WI38 (cell line): Measurements from ENCODE around the gene STARD3NL.
"Not testable (repeated sequence)": the region's sequence is repeated elsewhere in the genome, so short reads cannot be mapped to it uniquely, and the experiment has no call there.

Experiments used
- H3K4me3 ChIP-seq: 2 replicates; pipeline ENCODE4 v1.5.1; 2011; ENCODE audit warnings: low read depth, mild to moderate bottlenecking, control low read depth, low read length
- TF ChIP-seq, protein P1 (sequence below): IDR thresholded peaks from 2 replicates; pipeline ENCODE4 v1.5.1; 2012; ENCODE audit warnings: low read depth, mild to moderate bottlenecking, control low read depth, low read length

STARD3NL gene

DNA sequence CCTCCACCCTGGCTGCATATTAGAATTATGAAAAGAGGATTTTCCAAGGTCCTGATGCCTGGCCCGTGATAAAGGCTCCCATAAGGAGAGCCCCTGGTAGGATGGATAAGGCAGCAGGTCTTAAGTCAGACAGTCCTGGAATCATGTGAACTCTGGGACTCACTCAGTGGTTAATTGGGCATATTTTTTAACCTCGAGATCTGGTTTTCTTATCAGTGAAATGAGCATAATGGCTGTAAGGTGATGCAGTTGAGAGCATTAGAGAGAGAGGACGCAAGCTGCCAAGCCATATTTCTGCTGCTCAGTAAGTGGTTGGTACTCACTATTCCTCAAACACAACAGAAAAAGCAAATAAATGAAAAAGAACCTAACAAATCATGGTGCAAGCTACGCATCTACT lies 57.6 kb downstream of the STARD3NL start:
- TF ChIP-seq, protein P1, sequence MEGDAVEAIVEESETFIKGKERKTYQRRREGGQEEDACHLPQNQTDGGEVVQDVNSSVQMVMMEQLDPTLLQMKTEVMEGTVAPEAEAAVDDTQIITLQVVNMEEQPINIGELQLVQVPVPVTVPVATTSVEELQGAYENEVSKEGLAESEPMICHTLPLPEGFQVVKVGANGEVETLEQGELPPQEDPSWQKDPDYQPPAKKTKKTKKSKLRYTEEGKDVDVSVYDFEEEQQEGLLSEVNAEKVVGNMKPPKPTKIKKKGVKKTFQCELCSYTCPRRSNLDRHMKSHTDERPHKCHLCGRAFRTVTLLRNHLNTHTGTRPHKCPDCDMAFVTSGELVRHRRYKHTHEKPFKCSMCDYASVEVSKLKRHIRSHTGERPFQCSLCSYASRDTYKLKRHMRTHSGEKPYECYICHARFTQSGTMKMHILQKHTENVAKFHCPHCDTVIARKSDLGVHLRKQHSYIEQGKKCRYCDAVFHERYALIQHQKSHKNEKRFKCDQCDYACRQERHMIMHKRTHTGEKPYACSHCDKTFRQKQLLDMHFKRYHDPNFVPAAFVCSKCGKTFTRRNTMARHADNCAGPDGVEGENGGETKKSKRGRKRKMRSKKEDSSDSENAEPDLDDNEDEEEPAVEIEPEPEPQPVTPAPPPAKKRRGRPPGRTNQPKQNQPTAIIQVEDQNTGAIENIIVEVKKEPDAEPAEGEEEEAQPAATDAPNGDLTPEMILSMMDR = no peak
- H3K4me3 ChIP-seq = no peak overlapping the region

DNA sequence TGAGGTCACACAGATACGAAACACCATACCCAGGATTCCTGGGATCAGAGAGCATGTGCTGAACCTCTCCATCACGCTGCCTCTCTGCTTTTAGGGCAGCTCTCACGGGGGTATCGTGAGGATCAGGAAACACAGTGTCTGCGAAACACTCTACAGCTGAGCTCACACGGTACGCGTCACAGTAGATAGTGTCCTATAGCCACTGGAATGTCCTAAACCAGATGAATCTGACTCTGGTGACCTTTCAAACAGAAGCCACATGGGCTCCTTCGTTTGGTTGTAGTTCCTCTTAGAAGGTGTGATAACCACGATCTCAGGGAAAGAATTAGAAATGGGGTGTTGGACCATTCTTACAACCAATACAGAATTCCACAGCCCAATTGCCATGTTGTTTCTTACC lies 61.1 kb downstream of the STARD3NL start:
- not testable (repeated sequence) for H3K4me3 ChIP-seq

DNA sequence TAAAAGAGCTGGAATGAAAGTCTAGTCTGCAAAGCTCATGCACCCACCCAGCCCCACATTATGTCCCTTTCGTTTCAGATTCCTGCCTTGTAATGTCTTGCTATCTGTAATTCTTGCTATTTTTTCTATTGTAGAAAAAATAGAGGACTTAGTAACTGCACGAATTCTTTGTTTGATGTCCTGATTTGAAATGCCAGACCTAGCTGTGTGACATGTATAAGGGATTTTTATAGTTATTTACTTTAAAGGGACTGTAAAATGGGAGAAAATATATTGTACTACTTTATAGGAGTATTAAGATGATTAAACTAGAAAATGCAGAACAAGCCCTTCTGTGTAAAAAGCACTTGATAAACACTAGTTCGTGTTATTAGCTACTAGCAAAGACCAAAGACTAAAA lies 63.0 kb downstream of the STARD3NL start:
- TF ChIP-seq, protein P1 = no peak
- no peak overlapping the region for H3K4me3 ChIP-seq

DNA sequence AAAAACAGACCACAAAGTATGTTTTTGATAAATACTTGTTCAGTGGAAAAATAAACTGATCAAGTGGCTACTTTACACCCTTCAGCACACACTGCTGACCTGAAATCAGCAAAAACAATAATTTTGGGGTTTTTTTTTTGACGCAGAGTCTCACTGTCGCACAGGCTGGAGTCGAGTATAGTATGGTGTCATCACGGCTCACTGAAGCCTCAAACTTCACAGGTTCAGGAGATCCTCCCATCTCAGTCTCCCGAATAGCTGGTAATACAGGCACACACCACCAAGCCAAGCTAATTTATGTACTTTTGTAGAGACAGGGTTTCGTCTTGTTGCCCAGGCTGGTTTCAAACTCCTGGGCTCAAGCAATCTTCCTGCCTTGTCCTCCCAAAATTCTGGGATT lies 64.8 kb downstream of the STARD3NL start:
- TF ChIP-seq, protein P1 = no peak
- no peak overlapping the region for H3K4me3 ChIP-seq

DNA sequence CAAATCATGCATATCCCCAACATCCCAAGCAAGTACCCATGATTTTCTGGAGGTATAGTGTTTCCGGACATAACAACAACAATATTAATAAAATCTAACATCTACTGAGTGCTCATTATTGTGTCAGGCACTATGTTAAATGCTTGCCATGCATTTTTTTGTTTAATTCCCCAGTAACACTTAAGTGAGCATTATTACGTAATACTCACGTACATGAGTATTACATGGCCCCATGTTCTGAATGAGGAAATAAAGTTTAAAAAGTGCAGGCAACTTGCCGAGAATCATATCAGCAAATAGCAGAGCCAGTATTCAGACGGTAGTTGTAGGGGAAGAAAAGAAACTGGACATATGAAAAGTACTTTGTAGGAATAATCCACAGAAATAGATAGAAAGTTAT lies 65.3 kb downstream of the STARD3NL start:
- not testable (repeated sequence) for H3K4me3 ChIP-seq

DNA sequence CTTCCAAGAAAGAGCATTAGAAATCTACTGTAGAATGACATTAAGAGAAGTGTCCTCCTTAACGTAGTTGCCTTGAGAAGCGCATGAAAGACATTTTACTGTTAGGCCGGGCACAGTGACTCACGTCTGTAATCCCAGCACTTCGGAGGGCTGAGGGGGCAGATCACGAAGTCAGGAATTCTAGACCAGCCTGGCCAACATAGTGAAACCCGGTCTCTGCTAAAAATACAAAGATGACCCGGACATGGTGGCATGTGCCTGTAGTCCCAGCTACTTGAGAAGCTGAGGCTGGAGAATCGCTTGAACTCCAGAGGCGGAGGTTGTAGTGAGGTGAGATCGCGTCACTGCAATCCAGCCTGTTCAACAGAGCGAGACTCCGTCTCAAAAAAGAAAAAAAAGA lies 66.5 kb downstream of the STARD3NL start:
- H3K4me3 ChIP-seq = no peak overlapping the region
- TF ChIP-seq, protein P1 = no peak

- TF ChIP-seq, protein P1 = no peak
- H3K4me3 ChIP-seq = no peak overlapping the region
These were observed 67.4 kb downstream of the STARD3NL start for GRCh38 chr7:38245409-38245977.

GRCh38 chr7:38248069-38248567 lies 70.1 kb downstream of the STARD3NL start:
- no peak overlapping the region for H3K4me3 ChIP-seq
- TF ChIP-seq, protein P1 = no peak

DNA sequence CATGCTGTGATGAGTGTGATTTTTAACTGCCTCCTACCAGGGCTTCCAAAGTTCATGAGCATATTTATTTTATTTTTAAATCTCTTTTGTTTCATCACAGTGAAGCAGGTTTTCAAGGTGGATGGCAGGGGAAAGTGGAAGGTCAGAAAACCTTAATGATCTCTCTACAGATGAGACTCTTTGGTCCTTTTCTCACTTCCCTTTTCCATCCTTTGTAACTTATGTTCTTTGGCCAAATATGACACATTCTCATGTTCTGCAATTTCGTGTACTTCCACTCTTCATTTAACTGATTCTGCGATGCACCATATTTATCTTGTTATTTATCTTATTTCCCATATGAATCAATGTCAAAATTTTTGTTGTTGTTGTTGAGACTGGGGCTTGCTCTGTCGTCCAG lies 71.8 kb downstream of the STARD3NL start:
- not testable (repeated sequence) for H3K4me3 ChIP-seq
